Transverse colon (tissue), 4 donors: Measurements from ENCODE around the gene GAA. TPM values are rescaled to one million over a fixed set of nuclear protein-coding genes. Genes with fewer than 3 reads are reported as not detected.

ENCODE experiments used
- DNase-seq: peaks from one replicate; pipeline ENCODE4 v3.0.0-alpha.2; 2019
- H3K27ac ChIP-seq, 4 donors: fragments of 200-600 bp; sonication (generic); 2 replicates each; pipeline ENCODE4 v1.5.1; 2016 to 2018; ENCODE audit warnings: inconsistent platforms in 4 of 4
- H3K27me3 ChIP-seq: fragments of 200-600 bp; sonication (generic); 2 replicates; pipeline ENCODE4 v1.5.1; 2017; ENCODE audit warnings: inconsistent platforms
- H3K36me3 ChIP-seq, 4 donors: fragments of 200-600 bp; sonication (generic); 2 replicates each; pipeline ENCODE4 v1.5.1; 2017 to 2019; ENCODE audit warnings: inconsistent platforms in 4 of 4
- H3K4me1 ChIP-seq, 4 donors: fragments of 200-600 bp; sonication (generic); 2 replicates each; pipeline ENCODE4 v1.5.1; 2017 to 2020; ENCODE audit warnings: inconsistent platforms in 4 of 4
- H3K4me3 ChIP-seq, 4 donors: fragments of 200-600 bp; sonication (generic); 1 replicate in 1 of 4; 2 replicates in 3 of 4; pipeline versions ENCODE4 v1.5.1 to v1.6.1; 2017 to 2019; ENCODE audit warnings: inconsistent platforms in 4 of 4
- H3K9me3 ChIP-seq, 2 donors: fragments of 200-600 bp; sonication (generic); 2 replicates each; pipeline ENCODE4 v1.5.1; 2017 to 2019; ENCODE audit warnings: inconsistent platforms in 2 of 2
- CTCF ChIP-seq, 5 experiments: fragments of 200-600 bp in 3 of 5; fragments of 450-650 bp in 2 of 5; sonication (generic) in 3 of 5; IDR thresholded peaks; 1 replicate in 2 of 5; 2 replicates in 3 of 5; pipeline ENCODE4 v1.5.1; 2016 to 2017; ENCODE audit warnings: antibody characterized with exemption in 5 of 5, inconsistent platforms in 3 of 5, mild to moderate bottlenecking in 2 of 5, moderate library complexity in 1 of 5
- EP300 ChIP-seq: sonication (generic); formaldehyde crosslinking; IDR thresholded peaks from one replicate; pipeline ENCODE4 v1.6.1; 2017; ENCODE audit warnings: antibody characterized with exemption, low read depth
- POLR2A ChIP-seq: fragments of 450-650 bp; IDR thresholded peaks from one replicate; pipeline ENCODE4 v1.6.1; 2016; ENCODE audit warnings: antibody characterized with exemption, mild to moderate bottlenecking, moderate library complexity
- POLR2AphosphoS5 ChIP-seq, 3 donors: sonication (generic); formaldehyde crosslinking; IDR thresholded peaks; one replicate each; pipeline ENCODE4 v1.6.1; 2016; ENCODE audit warnings: antibody characterized with exemption in 3 of 3
- WGBS, 2 donors: methylation state at CpG; one replicate each; pipeline ENCODE4 v1.1.5; 2018; ENCODE audit warnings: low coverage in 1 of 2; 5-methylcytosine and 5-hydroxymethylcytosine counted together
- in situ Hi-C, 4 donors: fragments of 200-750 bp; cut with MboI; loops; one replicate each; pipeline versions ENCODE4 v1.15.0 to v1.15.1; 2017; ENCODE audit warnings: low sequenced_read_pairs in 3 of 4, low pct_ligation_motif_present in 1 of 4, low pct_unique_long_range_greater_than_20kb in 1 of 4
- intact Hi-C: fragments of 100-400 bp; cut with DNase I; formaldehyde crosslinking; loops from one replicate; pipeline ENCODE4 v1.15.1; 2023; ENCODE audit warnings: low total_unique reads
- total RNA-seq, 4 donors: library from RNA; depleted of rRNA; stranded (reverse); fragments of >200 nt; gene quantifications; one replicate each; pipeline ENCODE4 v1.1.0, GENCODE V29; 2016

Gene GAA
- total RNA-seq, 4 donors from 2014 or later: 54.6 to 96.5 (median 81.4) TPM

- no peak overlapping the region for H3K4me3 ChIP-seq
- no peak for DNase-seq
- intact Hi-C loops: no loop called here
- in situ Hi-C loops: no loop called here
- no peaks in the 10 kb centered on the region for H3K9me3 ChIP-seq
- no peaks in the 10 kb centered on the region for H3K4me1 ChIP-seq
- H3K36me3 ChIP-seq: no peaks in the 10 kb centered on the region
- WGBS, 2 donors: 79% methylated on average over 9 of the region's 9 CpGs; no CpG with 5 or more reads in 1 of the 2 donors
- TF ChIP-seq POLR2AphosphoS5 (IDR thresholded peaks at IDR 0.05) (no peak), POLR2A (no peak), CTCF (IDR thresholded peaks at IDR 0.05) (no peak), EP300 (no peak)
- no peak overlapping the region for H3K27ac ChIP-seq
- H3K27me3 ChIP-seq: no peaks in the 10 kb centered on the region
These were observed 9.0 kb downstream of the GAA start for GRCh38 chr17:80110447-80110812.

DNA sequence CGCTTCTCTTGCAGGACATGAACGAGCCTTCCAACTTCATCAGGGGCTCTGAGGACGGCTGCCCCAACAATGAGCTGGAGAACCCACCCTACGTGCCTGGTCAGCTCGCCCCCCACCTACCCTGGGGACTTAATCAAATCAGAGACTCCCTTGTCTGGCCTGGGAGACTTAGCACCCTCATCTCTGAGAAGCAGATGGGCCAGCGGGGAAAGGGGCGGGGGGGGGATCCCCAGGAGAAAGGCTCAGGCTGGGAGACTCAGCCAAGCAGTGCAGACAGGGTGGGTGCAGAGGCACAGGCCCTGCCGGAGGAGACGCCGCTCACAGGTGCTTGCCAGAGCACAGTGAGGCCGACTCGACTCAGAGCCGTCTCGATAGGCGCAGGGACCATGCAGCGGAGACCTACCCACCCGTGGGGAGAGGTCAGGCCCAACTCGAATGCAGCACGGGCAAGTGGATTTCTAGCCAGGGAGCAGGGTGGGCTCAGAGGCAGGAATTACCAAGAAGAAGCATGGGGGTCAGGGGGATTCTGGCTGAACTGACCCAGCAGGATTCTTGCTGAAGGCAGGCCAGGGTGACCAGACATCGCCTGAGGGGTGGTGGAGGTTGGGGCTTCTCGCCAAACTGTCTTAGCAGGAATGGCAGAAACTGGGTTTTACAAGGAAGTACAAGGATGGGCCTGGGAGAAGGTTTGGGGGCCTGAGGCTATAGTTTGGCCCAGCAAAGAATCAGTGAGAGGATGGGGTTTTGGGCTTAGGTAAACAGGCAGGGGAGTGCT, 9.7 kb downstream of the GAA start:
- DNase-seq: no peak
- Histone ChIP-seq H3K27me3 (no peaks in the 10 kb centered on the region), H3K36me3 (no peaks in the 10 kb centered on the region), H3K4me1 (no peaks in the 10 kb centered on the region), H3K9me3 (no peaks in the 10 kb centered on the region), H3K4me3 (no peak overlapping the region), H3K27ac (no peak overlapping the region)
- no peak for TF ChIP-seq POLR2AphosphoS5 (IDR thresholded peaks at IDR 0.05)
- TF ChIP-seq POLR2A: no peak
- TF ChIP-seq EP300: no peak
- TF ChIP-seq CTCF (IDR thresholded peaks at IDR 0.05): no peak
- intact Hi-C loops: no loop called here
- in situ Hi-C loops: no loop called here
- 89 to 94% methylated on average over 2 to 21 of the region's 21 CpGs for WGBS, 2 donors

DNA sequence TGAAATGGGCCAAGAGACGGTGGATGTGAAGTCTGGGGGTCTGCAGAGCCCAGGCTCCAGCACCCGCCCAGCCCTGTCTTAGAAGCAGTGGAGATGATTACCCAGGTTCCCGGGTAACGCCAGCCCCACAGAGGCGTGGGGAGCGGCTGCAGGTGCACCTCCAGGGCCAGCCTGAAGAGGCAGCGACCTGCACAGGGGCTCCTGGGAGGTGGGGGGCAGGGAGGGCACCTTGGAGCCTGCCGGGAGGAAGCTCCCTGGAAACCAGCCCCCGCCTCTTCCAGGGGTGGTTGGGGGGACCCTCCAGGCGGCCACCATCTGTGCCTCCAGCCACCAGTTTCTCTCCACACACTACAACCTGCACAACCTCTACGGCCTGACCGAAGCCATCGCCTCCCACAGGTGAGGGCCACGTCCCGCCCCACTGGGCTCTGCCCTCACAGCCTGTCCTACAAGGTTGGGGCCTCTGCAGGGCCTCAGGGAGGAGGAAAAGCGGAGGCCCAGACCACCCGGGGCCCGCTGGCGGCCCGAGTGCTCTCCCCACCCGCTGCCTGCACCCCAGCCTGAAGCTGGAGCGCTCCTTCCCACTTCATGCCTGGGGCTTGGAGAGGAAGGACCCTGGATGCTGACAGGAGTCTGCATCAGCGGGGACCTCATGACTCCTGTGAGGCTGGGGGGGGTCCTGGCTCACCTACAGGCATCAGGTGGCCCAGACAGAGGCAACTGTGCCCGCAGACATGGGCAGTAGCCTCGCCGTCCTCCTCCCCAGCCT, 10.5 kb downstream of the GAA start:
- intact Hi-C loops: no loop called here
- in situ Hi-C loops: no loop called here

DNA sequence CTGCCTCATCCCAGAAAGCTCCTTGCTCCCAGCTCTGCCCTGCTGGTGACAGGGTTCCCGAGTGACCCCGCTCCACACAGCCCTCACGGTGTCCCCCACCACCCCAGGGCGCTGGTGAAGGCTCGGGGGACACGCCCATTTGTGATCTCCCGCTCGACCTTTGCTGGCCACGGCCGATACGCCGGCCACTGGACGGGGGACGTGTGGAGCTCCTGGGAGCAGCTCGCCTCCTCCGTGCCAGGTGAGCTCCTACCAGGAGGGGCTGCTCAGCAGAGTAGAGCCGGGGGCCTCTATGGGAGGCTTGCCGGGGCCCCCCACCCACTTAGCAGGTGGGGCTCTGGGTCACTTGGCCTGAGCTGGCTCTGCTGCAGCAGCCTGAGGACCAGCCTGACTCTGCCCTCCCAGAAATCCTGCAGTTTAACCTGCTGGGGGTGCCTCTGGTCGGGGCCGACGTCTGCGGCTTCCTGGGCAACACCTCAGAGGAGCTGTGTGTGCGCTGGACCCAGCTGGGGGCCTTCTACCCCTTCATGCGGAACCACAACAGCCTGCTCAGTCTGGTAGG, 11.2 kb downstream of the GAA start:
- no peak overlapping the region for H3K27ac ChIP-seq
- no peak for DNase-seq
- no peaks in the 10 kb centered on the region for H3K9me3 ChIP-seq
- no peak for TF ChIP-seq EP300
- TF ChIP-seq POLR2AphosphoS5 (IDR thresholded peaks at IDR 0.05): no peak
- no peaks in the 10 kb centered on the region for H3K27me3 ChIP-seq
- H3K4me1 ChIP-seq: no peaks in the 10 kb centered on the region
- H3K4me3 ChIP-seq: no peak overlapping the region
- H3K36me3 ChIP-seq: no peaks in the 10 kb centered on the region
- in situ Hi-C loops: no loop called here
- 94% methylated on average over 18 of the region's 24 CpGs; no CpG with 5 or more reads in 1 of the 2 donors for WGBS, 2 donors
- intact Hi-C loops: no loop called here

More for the DNA sequence above, 10.5 kb downstream of the GAA start:
- Histone ChIP-seq H3K36me3 (no peaks in the 10 kb centered on the region), H3K27me3 (no peaks in the 10 kb centered on the region), H3K4me3 (no peak overlapping the region), H3K4me1 (no peaks in the 10 kb centered on the region), H3K9me3 (no peaks in the 10 kb centered on the region), H3K27ac (no peak overlapping the region)
- 87% methylated on average over 17 of the region's 26 CpGs; no CpG with 5 or more reads in 1 of the 2 donors for WGBS, 2 donors
- TF ChIP-seq POLR2AphosphoS5 (IDR thresholded peaks at IDR 0.05): no peak
- TF ChIP-seq EP300: no peak
- DNase-seq: no peak

GRCh38 chr17:80113033-80113484, 11.7 kb downstream of the GAA start:
- WGBS, 2 donors: 90% methylated on average over 7 of the region's 20 CpGs; no CpG with 5 or more reads in 1 of the 2 donors
- Histone ChIP-seq H3K27ac (no peak overlapping the region), H3K4me3 (no peak overlapping the region), H3K36me3 (no peaks in the 10 kb centered on the region), H3K9me3 (no peaks in the 10 kb centered on the region), H3K4me1 (no peaks in the 10 kb centered on the region), H3K27me3 (no peaks in the 10 kb centered on the region)
- no peak for DNase-seq
- intact Hi-C loops (no loop called here), in situ Hi-C loops (no loop called here)
- TF ChIP-seq EP300: no peak
- no peak for TF ChIP-seq CTCF (IDR thresholded peaks at IDR 0.05)
- TF ChIP-seq POLR2A: no peak
- TF ChIP-seq POLR2AphosphoS5 (IDR thresholded peaks at IDR 0.05): no peak
